ENCODE measurements around the gene MEX3D. TPM values are rescaled to one million over a fixed set of nuclear protein-coding genes. Genes with fewer than 3 reads are reported as not detected.

Gene MEX3D
- total RNA-seq, 4 donors from 2014 or later, result 11.6 to 20.0 (median 15.6) TPM

DNA sequence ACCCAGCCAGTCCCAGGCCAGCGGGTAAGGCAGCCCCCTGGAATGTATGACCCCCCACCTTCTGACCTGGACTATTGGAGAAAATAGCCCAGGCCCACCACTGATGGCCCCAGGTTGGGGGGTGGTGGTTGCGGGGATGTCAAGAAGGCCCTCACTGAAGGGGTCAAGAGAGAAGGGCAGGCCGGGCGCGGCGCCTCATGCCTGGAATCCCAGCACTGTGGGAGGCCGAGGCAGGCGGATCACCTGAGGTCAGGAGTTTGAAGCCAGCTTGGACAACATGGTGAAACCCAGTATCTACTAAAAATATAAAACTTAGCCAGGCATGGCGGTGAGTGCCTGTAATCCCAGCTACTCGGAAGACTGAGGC lies 53.8 kb downstream of the MEX3D start:
- no peak for DNase-seq
- TF ChIP-seq, protein P1, sequence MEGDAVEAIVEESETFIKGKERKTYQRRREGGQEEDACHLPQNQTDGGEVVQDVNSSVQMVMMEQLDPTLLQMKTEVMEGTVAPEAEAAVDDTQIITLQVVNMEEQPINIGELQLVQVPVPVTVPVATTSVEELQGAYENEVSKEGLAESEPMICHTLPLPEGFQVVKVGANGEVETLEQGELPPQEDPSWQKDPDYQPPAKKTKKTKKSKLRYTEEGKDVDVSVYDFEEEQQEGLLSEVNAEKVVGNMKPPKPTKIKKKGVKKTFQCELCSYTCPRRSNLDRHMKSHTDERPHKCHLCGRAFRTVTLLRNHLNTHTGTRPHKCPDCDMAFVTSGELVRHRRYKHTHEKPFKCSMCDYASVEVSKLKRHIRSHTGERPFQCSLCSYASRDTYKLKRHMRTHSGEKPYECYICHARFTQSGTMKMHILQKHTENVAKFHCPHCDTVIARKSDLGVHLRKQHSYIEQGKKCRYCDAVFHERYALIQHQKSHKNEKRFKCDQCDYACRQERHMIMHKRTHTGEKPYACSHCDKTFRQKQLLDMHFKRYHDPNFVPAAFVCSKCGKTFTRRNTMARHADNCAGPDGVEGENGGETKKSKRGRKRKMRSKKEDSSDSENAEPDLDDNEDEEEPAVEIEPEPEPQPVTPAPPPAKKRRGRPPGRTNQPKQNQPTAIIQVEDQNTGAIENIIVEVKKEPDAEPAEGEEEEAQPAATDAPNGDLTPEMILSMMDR (IDR thresholded peaks at IDR 0.05), result no peak
- TF ChIP-seq POLR2A (IDR thresholded peaks at IDR 0.05), result no peak
- Histone ChIP-seq H3K27me3 (peaks cover 0 to 12% of the 10 kb centered on the region in 2 donors), H3K27ac (no peak overlapping the region), H3K9me3 (no peaks in the 10 kb centered on the region), H3K36me3 (no peaks in the 10 kb centered on the region), H3K4me1 (peaks cover 0 to 36% (median 7%) of the 10 kb centered on the region in 4 donors), H3K4me3 (no peak overlapping the region)

DNA sequence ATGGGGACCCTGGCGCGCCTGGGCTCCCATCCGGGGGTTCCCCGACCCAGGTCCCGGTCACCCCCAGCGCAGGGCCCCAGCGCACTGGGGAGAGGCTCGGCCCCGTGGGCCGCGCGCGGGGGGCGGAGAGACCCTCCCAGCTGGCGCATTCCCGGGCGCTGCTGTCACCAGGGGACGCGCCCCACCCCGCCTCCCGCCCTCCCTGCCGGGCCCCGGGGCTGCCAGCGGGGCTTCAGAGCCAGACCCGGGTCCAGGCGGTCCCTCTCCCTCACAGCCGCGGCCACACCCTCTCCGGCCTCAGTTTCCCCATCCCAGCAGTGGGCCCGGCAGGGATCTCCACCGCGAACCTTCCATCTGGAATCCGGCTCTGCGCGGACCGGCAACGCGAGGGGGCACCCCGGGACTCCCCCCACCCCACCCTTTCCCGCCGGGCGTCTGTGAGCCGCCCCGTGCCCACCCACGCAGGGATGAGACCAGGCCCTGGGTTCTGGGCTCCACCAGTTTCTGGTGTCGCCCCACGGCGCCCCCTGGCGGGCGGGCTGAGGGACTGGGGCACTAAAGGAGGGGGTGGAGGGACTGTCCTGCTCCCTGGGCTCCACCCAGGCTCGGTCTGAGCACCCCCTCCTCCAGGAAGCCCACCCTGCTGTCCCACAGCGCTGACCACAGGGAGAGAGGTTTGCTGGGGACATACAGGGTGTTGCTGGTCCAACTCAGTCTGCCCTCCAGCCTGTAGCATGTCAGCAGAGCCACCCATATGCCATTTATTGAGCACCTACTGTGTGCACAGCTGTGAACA lies 54.4 kb downstream of the MEX3D start:
- Histone ChIP-seq H3K27ac (peak overlapping the region; percentile 25 to 88 (median 72)), H3K27me3 (peaks cover 0 to 12% of the 10 kb centered on the region in 2 donors), H3K4me1 (peaks cover 0 to 36% (median 7%) of the 10 kb centered on the region in 4 donors), H3K4me3 (peak overlapping the region; percentile 36 to 93 (median 66)), H3K9me3 (peaks cover 0 to 2% (median 0%) of the 10 kb centered on the region in 4 donors), H3K36me3 (no peaks in the 10 kb centered on the region)
- no peak for TF ChIP-seq POLR2A (IDR thresholded peaks at IDR 0.05)
- TF ChIP-seq, protein P1 (IDR thresholded peaks at IDR 0.05), result peak; percentile 20 to 83 (median 72)
- DNase-seq, result peak in 2 of 3 donors; percentile 75 to 79

DNA sequence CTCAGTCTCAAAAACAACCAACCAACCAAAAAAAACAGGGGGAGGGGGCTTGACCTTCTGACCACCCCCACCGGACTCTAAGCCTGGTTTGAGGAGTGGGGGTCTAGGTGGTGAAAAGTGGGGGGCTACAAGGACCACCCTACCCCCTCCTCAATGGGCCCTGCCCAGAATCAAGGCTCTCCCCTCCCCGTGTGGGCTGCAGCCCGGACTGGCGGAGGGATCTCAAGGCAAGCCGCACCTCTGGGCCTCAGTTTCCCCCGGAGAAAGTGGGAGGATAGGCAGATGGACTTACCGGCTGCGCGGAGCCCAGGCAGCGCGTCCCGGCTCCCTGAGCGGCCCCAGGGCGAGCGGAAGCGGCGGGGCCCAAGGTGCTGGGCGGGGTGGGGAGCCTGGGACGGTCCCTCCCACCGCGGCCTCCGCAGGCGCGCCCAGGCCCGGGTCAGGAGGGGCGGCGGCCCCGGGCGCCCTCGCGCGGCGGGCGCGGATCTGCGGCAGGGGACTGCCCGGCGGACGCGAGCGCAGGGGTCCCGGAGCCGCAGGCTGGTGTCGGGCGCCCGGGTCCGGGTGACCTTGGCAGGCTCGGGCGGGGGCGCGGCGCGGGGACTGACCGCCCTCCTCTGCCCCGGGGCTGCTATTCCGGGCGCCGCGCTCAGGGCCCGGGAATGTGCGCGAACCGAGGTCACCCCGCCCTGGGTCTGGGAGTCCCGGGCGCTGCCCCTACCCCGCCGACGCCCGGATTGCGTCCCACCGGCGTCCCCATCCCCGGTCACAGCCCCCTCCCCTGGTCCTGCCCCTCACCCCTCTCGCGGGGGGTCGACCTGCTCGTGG lies 55.2 kb downstream of the MEX3D start, which contains the start of gene ADAMTSL5:
Gene ADAMTSL5 (minus strand): TSS at position 349 of the 828 bp plus-strand sequence. CDS start 2,076 bp downstream, outside the sequence.
- Histone ChIP-seq H3K27ac (peak within 1 kb of the TSS; percentile 25 to 88 (median 72)), H3K4me1 (peaks cover 0 to 41% (median 7%) of the 10 kb centered on the region in 4 donors), H3K4me3 (peak within 1 kb of the TSS; percentile 36 to 93 (median 66)), H3K27me3 (peaks cover 0 to 12% of the 10 kb centered on the region in 2 donors), H3K36me3 (no peaks in the 10 kb centered on the region), H3K9me3 (peaks cover 0 to 8% (median 0%) of the 10 kb centered on the region in 4 donors)
- TF ChIP-seq POLR2A (IDR thresholded peaks at IDR 0.05), result peak; percentile 68 to 77
- TF ChIP-seq, protein P1 (IDR thresholded peaks at IDR 0.05), result peak in 3 of 6 experiments; percentile 52 to 71 (median 53)
- DNase-seq, result peak; percentile 42 to 88 (median 86)

DNA sequence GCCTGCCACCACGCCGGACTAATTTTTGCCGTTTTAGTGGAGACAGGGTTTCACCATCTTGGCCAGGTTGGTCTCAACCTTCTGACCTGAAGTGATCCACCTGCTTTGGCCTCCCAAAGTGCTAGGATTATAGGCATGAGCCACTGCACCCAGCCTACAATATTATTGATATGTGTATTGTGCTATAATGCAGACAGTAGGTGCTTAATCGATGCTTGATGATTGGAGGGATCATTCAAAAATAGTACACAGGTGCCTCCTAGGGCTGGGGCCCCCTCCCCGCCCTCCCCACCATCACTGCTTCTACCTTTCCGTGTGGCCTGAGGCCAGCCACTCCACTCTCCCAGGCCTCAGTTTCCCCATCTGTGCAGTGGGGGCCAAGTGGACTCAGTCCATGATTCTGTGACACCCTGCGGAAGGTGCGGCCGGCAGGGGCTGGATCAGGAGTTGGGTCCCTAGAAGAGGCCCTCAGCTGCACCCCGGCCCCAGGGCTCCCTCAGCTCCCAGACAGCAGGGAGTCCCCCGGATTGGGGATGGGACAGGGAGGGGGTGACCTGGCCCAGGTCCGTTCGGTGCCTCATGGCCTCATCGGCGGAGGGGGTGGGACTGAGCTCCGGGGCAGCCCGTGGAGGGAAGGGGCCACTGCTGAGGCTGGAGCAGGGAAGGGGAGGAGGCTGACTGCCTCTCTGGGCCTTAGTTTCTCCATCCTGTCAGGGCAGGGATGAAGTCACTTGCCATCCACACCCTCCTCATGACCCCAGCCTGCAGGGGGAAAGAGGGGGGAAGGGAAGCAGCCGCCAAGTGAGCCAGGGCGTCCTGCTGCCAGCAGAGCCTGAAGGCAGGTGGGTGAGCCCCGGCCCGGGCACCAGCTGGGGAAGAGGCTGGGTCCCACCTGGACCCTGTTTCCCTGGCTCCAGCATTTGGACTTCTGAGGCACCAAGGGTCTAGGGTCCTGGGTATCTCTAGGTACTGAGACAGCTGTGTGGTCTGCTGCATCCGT lies 56.5 kb downstream of the MEX3D start:
- no peak for DNase-seq
- peaks cover 0 to 8% (median 0%) of the 10 kb centered on the region in 4 donors for H3K9me3 ChIP-seq
- H3K4me1 ChIP-seq, result peaks cover 3 to 47% (median 9%) of the 10 kb centered on the region in 4 donors
- H3K36me3 ChIP-seq, result no peaks in the 10 kb centered on the region
- H3K27me3 ChIP-seq, result peaks cover 0 to 12% of the 10 kb centered on the region in 2 donors
- peak overlapping the region in 3 of 4 donors; percentile 36 to 93 (median 79) for H3K4me3 ChIP-seq
- peak overlapping the region in 1 of 4 donors; percentile 88 for H3K27ac ChIP-seq
- no peak for TF ChIP-seq POLR2A (IDR thresholded peaks at IDR 0.05)
- TF ChIP-seq, protein P1 (IDR thresholded peaks at IDR 0.05), result no peak
